HEK293 (cell line): Measurements from ENCODE around the gene CIB1.
A peak's percentile ranks its signal among the peaks of the same experiment; 100 is the strongest.

ENCODE experiments used
- MZF1 ChIP-seq: fragments of 450-650 bp; formaldehyde crosslinking; IDR thresholded peaks from 2 replicates; pipeline ENCODE4 v1.5.1; 2017; ENCODE audit warnings: missing biosample characterization, missing genetic modification characterization, borderline replicate concordance
- PBX3 ChIP-seq: sonication (generic); formaldehyde crosslinking; IDR thresholded peaks from 2 replicates; pipeline ENCODE4 v1.8.1; 2022; ENCODE audit warnings: mild to moderate bottlenecking, moderate library complexity, missing genetic modification reagents
- PRDM2 ChIP-seq: fragments of 450-650 bp; formaldehyde crosslinking; IDR thresholded peaks from 2 replicates; pipeline ENCODE4 v1.5.1; 2016; ENCODE audit warnings: missing biosample characterization, missing genetic modification characterization, borderline replicate concordance
- ZNF140 ChIP-seq: fragments of 450-650 bp; formaldehyde crosslinking; IDR thresholded peaks from 2 replicates; pipeline ENCODE4 v1.5.1; 2016; ENCODE audit warnings: missing biosample characterization, missing genetic modification characterization
- ZNF362 ChIP-seq: fragments of 450-650 bp; formaldehyde crosslinking; IDR thresholded peaks from 2 replicates; pipeline ENCODE4 v1.5.1; 2016; ENCODE audit warnings: missing biosample characterization, missing genetic modification characterization
- ZNF394 ChIP-seq: fragments of 450-650 bp; formaldehyde crosslinking; IDR thresholded peaks from 2 replicates; pipeline ENCODE4 v1.5.1; 2016; ENCODE audit warnings: missing biosample characterization, missing genetic modification characterization, mild to moderate bottlenecking, moderate library complexity, borderline replicate concordance
- ZNF48 ChIP-seq: fragments of 450-650 bp; formaldehyde crosslinking; IDR thresholded peaks from 2 replicates; pipeline ENCODE4 v1.5.1; 2016; ENCODE audit warnings: missing biosample characterization, missing genetic modification characterization
- ZNF518A ChIP-seq: fragments of 450-650 bp; formaldehyde crosslinking; conservative IDR thresholded peaks from 2 replicates; pipeline ENCODE4 v1.5.1; 2016; ENCODE audit warnings: low read depth, missing biosample characterization, missing genetic modification characterization
- ZNF561 ChIP-seq: fragments of 450-650 bp; IDR thresholded peaks from 2 replicates; pipeline ENCODE4 v1.5.1; 2018; ENCODE audit warnings: missing biosample characterization, missing genetic modification characterization, borderline replicate concordance
- ZNF626 ChIP-seq: fragments of 450-650 bp; sonication (Bioruptor Pico); formaldehyde crosslinking; IDR thresholded peaks from 2 replicates; pipeline ENCODE4 v1.5.1; 2018; ENCODE audit warnings: missing biosample characterization, missing genetic modification characterization, inconsistent platforms
- ZNF692 ChIP-seq: fragments of 450-650 bp; formaldehyde crosslinking; IDR thresholded peaks from 2 replicates; pipeline ENCODE4 v1.5.1; 2016; ENCODE audit warnings: missing biosample characterization, missing genetic modification characterization
- ZNF704 ChIP-seq: fragments of 450-650 bp; formaldehyde crosslinking; IDR thresholded peaks from 2 replicates; pipeline ENCODE4 v1.5.1; 2016; ENCODE audit warnings: missing biosample characterization, missing genetic modification characterization

The CIB1 gene

GRCh38 chr15:90234096-90234988, 601 bp upstream of the CIB1 start, which contains the start of gene GDPGP1 (continued):
- TF ChIP-seq ZNF626 (tag by site-specific recombination) (no peak), ZNF394 (no peak), ZNF518A (tag by site-specific recombination) (no peak), ZNF692 (tag by site-specific recombination) (peak; percentile 11; the same call in 1 of the 2 replicates), PRDM2 (no peak), MZF1 (tag by site-specific recombination) (no peak), ZNF48 (no peak), PBX3 (CRISPR knock-in tag) (peak; percentile 34; the same call in 1 of the 2 replicates), ZNF561 (tag by site-specific recombination) (0 out of 2 replicates have a peak, but pooled peaks have one; percentile 31), ZNF362 (tag by site-specific recombination) (no peak), ZNF140 (tag by site-specific recombination) (no peak), ZNF704 (no peak)
